ENCODE measurements around the gene AIRE. TPM values are rescaled to one million over a fixed set of nuclear protein-coding genes. Genes with fewer than 3 reads are reported as not detected.
A peak's percentile ranks its signal among the peaks of the same experiment; 100 is the strongest.

Gene AIRE
- total RNA-seq, 3 donors from 2014 or later = 0.12 to 0.16 TPM; not detected in 1

- DNase-seq (peak in 2 of 3 donors; percentile 28 to 51), ATAC-seq (no peak)
- Histone ChIP-seq H3K36me3 (ENCODE audit: low read depth) (no peaks in the 10 kb centered on the region), H3K4me3 (no peak overlapping the region), H3K4me1 (ENCODE audit: low read depth) (peaks cover 18% of the 10 kb centered on the region), H3K9me3 (no peaks in the 10 kb centered on the region)
- no peak for TF ChIP-seq CTCF (IDR thresholded peaks at IDR 0.05)
- intact Hi-C loops (cut with DNase I, micrococcal nuclease) = no loop called here
These were observed 59.0 kb downstream of the AIRE start for GRCh38 chr21:44344541-44345183.

GRCh38 chr21:44345495-44345894 is 59.8 kb downstream of the AIRE start:
- ATAC-seq = no peak
- Histone ChIP-seq H3K4me1 (ENCODE audit: low read depth) (peaks cover 12% of the 10 kb centered on the region), H3K36me3 (ENCODE audit: low read depth) (no peaks in the 10 kb centered on the region), H3K9me3 (no peaks in the 10 kb centered on the region), H3K4me3 (no peak overlapping the region)
- DNase-seq = peak in 2 of 3 donors; percentile 18 to 38
- intact Hi-C loops (cut with DNase I, micrococcal nuclease) = no loop called here
- TF ChIP-seq CTCF (IDR thresholded peaks at IDR 0.05) = no peak

- TF ChIP-seq CTCF (IDR thresholded peaks at IDR 0.05) = no peak
- DNase-seq (peak in 2 of 3 donors; percentile 37 to 40), ATAC-seq (peak; percentile 40)
- no peak overlapping the region for H3K4me3 ChIP-seq
- H3K4me1 ChIP-seq (ENCODE audit: low read depth) = peaks cover 12% of the 10 kb centered on the region
- intact Hi-C loops (cut with DNase I, micrococcal nuclease) = no loop called here
- no peaks in the 10 kb centered on the region for H3K9me3 ChIP-seq
- H3K36me3 ChIP-seq (ENCODE audit: low read depth) = no peaks in the 10 kb centered on the region
These were observed 62.3 kb downstream of the AIRE start for GRCh38 chr21:44347911-44348451.

Other genes starting within 250 kb of the AIRE start
- gene PWP2, start 178.5 kb upstream of the AIRE start, total RNA-seq = 10 to 100 TPM in 1 of 3 donors, 1 to 10 TPM in 2; 3.0 to 10.4 (median 4.5) TPM
- gene GATD3, start 152.2 kb upstream of the AIRE start, total RNA-seq = 10 to 100 TPM in 2 of 3 donors, 1 to 10 TPM in 1; 7.1 to 12.2 (median 10.3) TPM
- gene ICOSLG, start 44.9 kb upstream of the AIRE start, total RNA-seq = 1 to 10 TPM; 3.0 to 8.5 (median 6.0) TPM
- gene DNMT3L, start 24.0 kb upstream of the AIRE start, total RNA-seq = not detected
- 100 to 1,000 TPM; 150 to 299 (median 237) TPM for gene PFKL, start 14.2 kb downstream of the AIRE start, total RNA-seq
- gene CFAP410, start 53.5 kb downstream of the AIRE start, total RNA-seq = 10 to 100 TPM; 22.0 to 33.0 (median 26.6) TPM
- gene TRPM2, start 67.7 kb downstream of the AIRE start, total RNA-seq = 10 to 100 TPM in 1 of 3 donors, 1 to 10 TPM in 2; 1.5 to 10.3 (median 7.2) TPM
- 10 to 100 TPM in 1 of 3 donors, 1 to 10 TPM in 2; 2.1 to 17.9 (median 2.7) TPM for gene LRRC3, start 169.6 kb downstream of the AIRE start, total RNA-seq